Left ventricle myocardium inferior (tissue), 1 donor: ENCODE results near the gene KANSL1. TPM values are rescaled to one million over a fixed set of nuclear protein-coding genes. Genes with fewer than 3 reads are reported as not detected.
"Not testable (repeated sequence)": the region's sequence is repeated elsewhere in the genome, so short reads cannot be mapped to it uniquely, and the experiment has no call there.

Experiments used
- DNase-seq: peaks from one replicate; pipeline ENCODE4 v3.0.0-alpha.2; 2020
- H3K27ac ChIP-seq: fragments of 200-600 bp; replicated peaks from 2 replicates; pipeline ENCODE4 v1.8.0; 2021
- H3K27me3 ChIP-seq: fragments of 200-600 bp; 2 replicates; pipeline ENCODE4 v1.8.0; 2021; ENCODE audit warnings: low read depth
- H3K36me3 ChIP-seq: fragments of 200-600 bp; 2 replicates; pipeline ENCODE4 v1.8.0; 2021
- H3K4me1 ChIP-seq: fragments of 200-600 bp; 2 replicates; pipeline ENCODE4 v1.8.0; 2021
- H3K4me3 ChIP-seq: fragments of 200-600 bp; 2 replicates; pipeline ENCODE4 v1.8.0; 2021; ENCODE audit warnings: mild to moderate bottlenecking, moderate library complexity
- H3K9me3 ChIP-seq: fragments of 200-600 bp; replicated peaks from 2 replicates; pipeline ENCODE4 v1.8.0; 2021
- CTCF ChIP-seq: fragments of 200-600 bp; IDR thresholded peaks from 2 replicates; pipeline ENCODE4 v1.8.0; 2021; ENCODE audit warnings: antibody characterized with exemption, mild to moderate bottlenecking, borderline replicate concordance
- intact Hi-C: fragments of 100-400 bp; cut with micrococcal nuclease; formaldehyde crosslinking; loops from one replicate; pipeline ENCODE4 v1.11.0; 2022
- total RNA-seq: library from RNA; stranded (reverse); fragmentation: NEBNext Ultra II Directional; extraction: Animal tissue kit (Norgen Biotek cat#: 25700); gene quantifications from one replicate; pipeline ENCODE4 v1.2.1, GENCODE V29; 2021
- donor health status: DM: no; HTN: yes; CAD: no; lungs with severe emphysema.

Gene KANSL1
- total RNA-seq, 1 donor from 2014 or later: 23.7 TPM

- Histone ChIP-seq H3K27ac (no peak overlapping the region), H3K36me3 (no peaks in the 10 kb centered on the region), H3K4me3 (no peak overlapping the region), H3K27me3 (peaks cover 3% of the 10 kb centered on the region), H3K4me1 (no peaks in the 10 kb centered on the region), H3K9me3 (no peaks in the 10 kb centered on the region)
- intact Hi-C loops: no loop called here
- no peak for DNase-seq
- TF ChIP-seq CTCF: no peak
These were observed 183.3 kb downstream of the KANSL1 start for GRCh38 chr17:46009681-46010596.

- intact Hi-C loops: no loop called here
- Histone ChIP-seq H3K4me3 (no peak overlapping the region), H3K27me3 (peaks cover 3% of the 10 kb centered on the region), H3K27ac (no peak overlapping the region), H3K4me1 (peaks cover 8% of the 10 kb centered on the region), H3K9me3 (no peaks in the 10 kb centered on the region), H3K36me3 (no peaks in the 10 kb centered on the region)
- DNase-seq: no peak
- TF ChIP-seq CTCF: no peak
These were observed 184.6 kb downstream of the KANSL1 start for GRCh38 chr17:46008591-46008990.

GRCh38 chr17:46007461-46007965, 185.7 kb downstream of the KANSL1 start:
- intact Hi-C loops: no loop called here
- no peak overlapping the region for H3K27ac ChIP-seq
- no peaks in the 10 kb centered on the region for H3K9me3 ChIP-seq
- no peaks in the 10 kb centered on the region for H3K36me3 ChIP-seq
- DNase-seq: no peak
- TF ChIP-seq CTCF: no peak
- H3K4me3 ChIP-seq: no peak overlapping the region
- H3K27me3 ChIP-seq: peaks cover 3% of the 10 kb centered on the region
- H3K4me1 ChIP-seq: peaks cover 17% of the 10 kb centered on the region

GRCh38 chr17:46006082-46006481, 187.1 kb downstream of the KANSL1 start:
- H3K4me1 ChIP-seq: peaks cover 17% of the 10 kb centered on the region
- H3K9me3 ChIP-seq, intact Hi-C loops, H3K36me3 ChIP-seq, H3K27me3 ChIP-seq, H3K27ac ChIP-seq, H3K4me3 ChIP-seq, DNase-seq: not testable (repeated sequence)

- Histone ChIP-seq H3K4me3 (no peak overlapping the region), H3K27ac (no peak overlapping the region), H3K36me3 (no peaks in the 10 kb centered on the region), H3K4me1 (peaks cover 17% of the 10 kb centered on the region), H3K9me3 (no peaks in the 10 kb centered on the region), H3K27me3 (no peaks in the 10 kb centered on the region)
- no peak for TF ChIP-seq CTCF
- peak; percentile 50 for DNase-seq
- intact Hi-C loops: no loop called here
These were observed 189.1 kb downstream of the KANSL1 start for GRCh38 chr17:46003907-46004748.
